ENCODE results near the gene CAMKMT. TPM values are rescaled to one million over a fixed set of nuclear protein-coding genes. Genes with fewer than 3 reads are reported as not detected.

Gene CAMKMT
- total and polyA plus RNA-seq, 2 experiments from 2014 or later, result 26.5 to 29.5 TPM

GRCh38 chr2:44553456-44553855, 191.7 kb downstream of the CAMKMT start:
- no peak overlapping the region for H3K4me3 Mint-ChIP-seq
- Histone ChIP-seq H3K79me2 (replicated peaks; ENCODE audit: insufficient read depth) (no peaks in the 10 kb centered on the region), H3K27me3 (ENCODE audit: insufficient read depth) (no peaks in the 10 kb centered on the region), H3K4me3 (no peak overlapping the region), H3K4me1 (ENCODE audit: insufficient read depth) (peaks cover 12% of the 10 kb centered on the region), H3F3A (replicated peaks; ENCODE audit: low read depth) (no peaks in the 10 kb centered on the region), H3K36me3 (ENCODE audit: insufficient read depth) (no peaks in the 10 kb centered on the region), H3K4me2 (no peak overlapping the region), H3K9me2 (ENCODE audit: insufficient read depth) (no peaks in the 10 kb centered on the region), H4K20me1 (replicated peaks; ENCODE audit: insufficient read depth) (no peaks in the 10 kb centered on the region), H2AFZ (no peak overlapping the region), H3K27ac (ENCODE audit: low read depth) (0 out of 2 replicates have a peak overlapping the region, but pooled peaks have one; percentile 41)
- no peak for DNase-seq (ENCODE audit: low spot score)
- TF ChIP-seq ZNF114 (CRISPR knock-in tag; IDR thresholded peaks at IDR 0.05) (no peak), CREB1 (CRISPR knock-in tag; IDR thresholded peaks at IDR 0.05; ENCODE audit: low read depth) (no peak), ZNF331 (CRISPR knock-in tag; IDR thresholded peaks at IDR 0.05; ENCODE audit: low read depth) (no peak), STAT1 (IDR thresholded peaks at IDR 0.05; ENCODE audit: unreplicated experiment) (no peak)
- H3K27ac Mint-ChIP-seq, result no peak overlapping the region
- H3K9me3 Mint-ChIP-seq, result no peaks in the 10 kb centered on the region
- peaks cover 10% of the 10 kb centered on the region for H3K4me1 Mint-ChIP-seq
- H3K36me3 Mint-ChIP-seq (ENCODE audit: low read depth), result 0 out of 3 replicates have a peak, but pooled peaks cover 3% of the 10 kb centered on the region
- H3K27me3 Mint-ChIP-seq (ENCODE audit: insufficient read depth, low read depth, poor library complexity), result no peaks in the 10 kb centered on the region
- ATAC-seq, result no peak

GRCh38 chr2:44555700-44556099, 194.0 kb downstream of the CAMKMT start:
- Mint-ChIP-seq H3K27me3 (ENCODE audit: insufficient read depth, low read depth, poor library complexity) (no peaks in the 10 kb centered on the region), H3K36me3 (ENCODE audit: low read depth) (0 out of 3 replicates have a peak, but pooled peaks cover 3% of the 10 kb centered on the region), H3K4me3 (no peak overlapping the region), H3K9me3 (no peaks in the 10 kb centered on the region), H3K4me1 (peaks cover 3% of the 10 kb centered on the region; the same call in 1 of the 3 replicates), H3K27ac (no peak overlapping the region)
- no peak overlapping the region for H3K4me2 ChIP-seq
- no peaks in the 10 kb centered on the region for H3K79me2 ChIP-seq (replicated peaks; ENCODE audit: insufficient read depth)
- H4K20me1 ChIP-seq (replicated peaks; ENCODE audit: insufficient read depth), result no peaks in the 10 kb centered on the region
- ATAC-seq, result no peak
- no peaks in the 10 kb centered on the region for H3F3A ChIP-seq (replicated peaks; ENCODE audit: low read depth)
- H3K4me1 ChIP-seq (ENCODE audit: insufficient read depth), result 0 out of 2 replicates have a peak, but pooled peaks cover 4% of the 10 kb centered on the region
- no peaks in the 10 kb centered on the region for H3K27me3 ChIP-seq (ENCODE audit: insufficient read depth)
- no peak overlapping the region for H2AFZ ChIP-seq
- no peaks in the 10 kb centered on the region for H3K9me2 ChIP-seq (ENCODE audit: insufficient read depth)
- H3K36me3 ChIP-seq (ENCODE audit: insufficient read depth), result no peaks in the 10 kb centered on the region
- H3K4me3 ChIP-seq, result no peak overlapping the region
- no peak for TF ChIP-seq ZNF462 (CRISPR knock-in tag; IDR thresholded peaks at IDR 0.05)
- TF ChIP-seq EZH2 (IDR thresholded peaks at IDR 0.05; ENCODE audit: low read depth, unreplicated experiment), result no peak
- TF ChIP-seq REST (IDR thresholded peaks at IDR 0.05; ENCODE audit: unreplicated experiment), result no peak
- TF ChIP-seq ETS1 (IDR thresholded peaks at IDR 0.05), result no peak
- TF ChIP-seq ZNF331 (CRISPR knock-in tag; IDR thresholded peaks at IDR 0.05; ENCODE audit: low read depth), result no peak
- no peak for TF ChIP-seq POLR2AphosphoS5 (IDR thresholded peaks at IDR 0.05; ENCODE audit: low read depth)
- TF ChIP-seq ZNF114 (CRISPR knock-in tag; IDR thresholded peaks at IDR 0.05), result no peak
- no peak for TF ChIP-seq STAT1 (IDR thresholded peaks at IDR 0.05; ENCODE audit: unreplicated experiment)
- no peak for TF ChIP-seq EZH2phosphoT487 (IDR thresholded peaks at IDR 0.05; ENCODE audit: unreplicated experiment)
- TF ChIP-seq NANOG (IDR thresholded peaks at IDR 0.05; ENCODE audit: borderline replicate concordance), result no peak
- TF ChIP-seq JUNB (IDR thresholded peaks at IDR 0.05; ENCODE audit: unreplicated experiment), result no peak
- TF ChIP-seq CREB1 (CRISPR knock-in tag; IDR thresholded peaks at IDR 0.05; ENCODE audit: low read depth), result no peak
- H3K27ac ChIP-seq (ENCODE audit: low read depth), result no peak overlapping the region
- DNase-seq (ENCODE audit: low spot score), result no peak

Data from GM23338 (cell line).